NCI-H82 treated with DMSO at 0.1 percent for 48 hours (cell line): ENCODE measurements around the gene PDE9A.

Source experiments
- DNase-seq: peaks from one replicate; lab custom pipeline; 2025; ENCODE audit not compliant: unreplicated experiment; lab: John Stamatoyannopoulos, UW

Gene PDE9A

GRCh38 chr21:42754270-42754933 lies 101.0 kb downstream of the PDE9A start:
- DNase-seq, result no peak

GRCh38 chr21:42755031-42755665 lies 101.7 kb downstream of the PDE9A start:
- no peak for DNase-seq

- no peak for DNase-seq
Measured at GRCh38 chr21:42755766-42756579, 102.6 kb downstream of the PDE9A start.

- DNase-seq, result no peak
Measured at GRCh38 chr21:42756580-42757250, 103.3 kb downstream of the PDE9A start.

- no peak for DNase-seq
Measured at GRCh38 chr21:42757422-42757821, 104.0 kb downstream of the PDE9A start.

- no peak for DNase-seq
Measured at GRCh38 chr21:42757826-42758655, 104.6 kb downstream of the PDE9A start.

GRCh38 chr21:42758721-42759593 lies 105.5 kb downstream of the PDE9A start:
- DNase-seq, result no peak

- no peak for DNase-seq
Measured at GRCh38 chr21:42759594-42759927, 106.1 kb downstream of the PDE9A start.

GRCh38 chr21:42760361-42760950 lies 107.0 kb downstream of the PDE9A start:
- DNase-seq, result peak; percentile 46

GRCh38 chr21:42760951-42761751 lies 107.7 kb downstream of the PDE9A start:
- DNase-seq, result no peak

- no peak for DNase-seq
Measured at GRCh38 chr21:42761776-42762335, 108.4 kb downstream of the PDE9A start.

GRCh38 chr21:42763581-42764442 lies 110.4 kb downstream of the PDE9A start:
- DNase-seq, result no peak

GRCh38 chr21:42764443-42764760 lies 111.0 kb downstream of the PDE9A start:
- DNase-seq, result no peak

- DNase-seq, result no peak
Measured at GRCh38 chr21:42764883-42765282, 111.5 kb downstream of the PDE9A start.

GRCh38 chr21:42765656-42766055 lies 112.2 kb downstream of the PDE9A start:
- DNase-seq, result no peak

GRCh38 chr21:42766739-42767560 lies 113.5 kb downstream of the PDE9A start:
- no peak for DNase-seq

- no peak for DNase-seq
Measured at GRCh38 chr21:42767561-42767835, 114.1 kb downstream of the PDE9A start.
